ENCODE data around the gene MBTD1. TPM values are rescaled to one million over a fixed set of nuclear protein-coding genes. Genes with fewer than 3 reads are reported as not detected.
"Not testable (repeated sequence)": the region's sequence is repeated elsewhere in the genome, so short reads cannot be mapped to it uniquely, and the experiment has no call there.

Gene MBTD1
- polyA plus RNA-seq, 3 donors, result 50.8 to 55.9 (median 51.2) TPM

DNA sequence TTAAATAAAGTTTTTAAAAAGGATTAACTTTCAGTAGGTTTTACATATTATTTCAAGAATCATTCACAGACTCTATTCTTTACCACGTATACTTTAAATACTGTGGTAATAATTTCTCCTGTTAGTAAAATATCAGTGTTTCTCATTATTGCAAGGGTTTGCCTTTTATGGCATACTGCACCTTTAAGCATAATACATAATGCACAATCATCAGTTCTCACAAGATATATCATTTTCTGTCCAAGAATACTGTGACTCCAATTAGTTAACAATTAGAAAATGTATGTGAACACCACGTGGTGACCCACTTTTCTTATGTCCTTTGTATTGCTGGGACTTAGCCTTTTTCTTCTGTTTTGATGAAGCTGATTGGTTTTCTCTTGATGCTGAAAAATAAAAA lies 68.0 kb downstream of the MBTD1 start:
- no peak for DNase-seq (ENCODE audit: low read depth in 3 of 3, low spot score in 2 of 3)

DNA sequence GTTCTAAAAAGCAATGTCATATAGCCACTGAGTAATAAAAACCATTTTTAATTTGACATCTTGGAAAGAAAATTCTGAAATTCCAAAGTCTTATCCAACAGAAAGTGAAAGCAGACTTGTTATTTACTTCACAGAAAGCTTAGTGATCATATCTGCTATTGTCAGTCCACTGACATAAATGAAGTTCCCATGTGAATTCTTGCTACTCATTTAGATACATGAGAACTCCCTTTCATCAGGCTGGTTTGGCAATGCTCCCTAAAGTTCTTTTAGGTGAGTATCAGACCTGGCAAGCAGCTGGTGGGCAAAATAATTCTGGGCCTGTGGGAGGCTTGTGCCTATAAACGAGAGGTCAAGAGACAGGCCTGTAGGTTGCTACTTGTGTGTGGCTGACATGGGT lies 70.2 kb downstream of the MBTD1 start:
- DNase-seq (ENCODE audit: low read depth in 3 of 3, low spot score in 2 of 3), result no peak

DNA sequence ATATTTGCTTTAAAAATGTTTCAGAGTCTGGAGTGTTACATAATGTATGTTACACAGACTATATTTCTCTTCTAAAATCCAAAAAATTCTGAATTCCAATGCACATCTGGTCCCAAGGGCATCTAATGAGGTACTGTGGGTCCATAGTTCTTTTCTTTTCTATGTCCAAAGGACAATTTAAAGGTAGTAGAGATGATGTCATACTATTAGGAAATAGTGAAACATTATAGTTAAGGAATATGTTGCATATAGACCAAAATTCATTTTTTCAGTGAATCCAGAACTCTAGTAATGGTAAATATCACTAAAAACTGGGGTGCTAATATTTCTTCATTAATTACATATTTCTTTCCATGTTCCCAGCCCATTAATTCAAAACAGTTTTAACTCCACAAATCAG lies 70.7 kb downstream of the MBTD1 start:
- no peak for DNase-seq (ENCODE audit: low read depth in 3 of 3, low spot score in 2 of 3)

DNA sequence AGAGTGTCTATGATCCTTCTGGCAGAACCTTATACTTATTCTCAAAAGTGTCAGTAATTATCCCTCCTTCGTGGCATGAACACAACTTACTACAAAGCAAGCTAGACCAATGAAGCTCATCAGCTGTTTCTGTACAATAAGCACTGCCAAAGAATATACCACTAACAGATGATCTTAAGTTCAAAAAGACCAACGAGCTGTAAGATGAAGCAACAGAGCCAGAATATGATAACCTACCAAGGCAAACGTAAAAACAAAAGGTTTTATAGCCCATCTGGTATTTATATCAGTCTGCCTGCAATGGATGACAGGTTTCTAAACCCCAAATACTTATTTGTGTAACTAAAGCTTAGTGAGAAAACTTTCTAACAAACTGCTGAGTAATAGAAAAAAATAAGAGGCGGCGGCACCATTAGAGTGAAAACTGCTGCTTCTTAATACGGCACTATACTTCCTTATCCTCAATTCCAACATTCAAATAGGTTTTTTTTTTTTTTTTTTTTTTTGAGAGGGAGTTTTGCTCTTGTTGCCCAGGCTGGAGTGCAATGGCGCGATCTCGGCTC lies 71.5 kb downstream of the MBTD1 start:
- DNase-seq (ENCODE audit: low read depth in 3 of 3, low spot score in 2 of 3), result no peak

DNA sequence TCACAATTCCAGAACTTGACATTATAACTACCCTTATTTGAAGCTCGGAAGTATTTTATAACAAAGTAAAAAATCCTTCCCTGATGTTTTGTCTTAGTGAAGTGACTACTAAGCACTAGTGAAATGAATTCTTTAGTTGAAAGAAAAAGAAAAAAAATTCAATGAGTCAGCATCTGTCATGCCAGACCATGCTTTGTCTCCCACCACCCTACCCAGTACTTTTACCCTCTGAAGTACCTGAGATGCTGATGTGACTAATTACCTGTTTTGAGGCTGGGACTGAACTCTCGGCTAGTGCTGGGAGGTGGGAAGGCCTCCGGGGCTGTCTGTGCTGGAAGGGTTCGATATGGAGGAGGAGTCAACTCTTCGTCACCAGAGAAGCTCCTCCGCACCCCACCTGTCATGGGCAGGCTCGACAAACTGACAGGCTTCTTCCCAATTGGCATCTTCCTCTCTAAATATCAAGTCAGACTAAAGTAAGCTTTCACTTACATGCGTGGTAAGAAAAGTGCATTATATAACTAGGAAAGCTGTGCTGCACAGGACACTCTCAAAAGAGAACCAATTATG lies 74.0 kb downstream of the MBTD1 start:
- no peak for DNase-seq (ENCODE audit: low read depth in 3 of 3, low spot score in 2 of 3)

DNA sequence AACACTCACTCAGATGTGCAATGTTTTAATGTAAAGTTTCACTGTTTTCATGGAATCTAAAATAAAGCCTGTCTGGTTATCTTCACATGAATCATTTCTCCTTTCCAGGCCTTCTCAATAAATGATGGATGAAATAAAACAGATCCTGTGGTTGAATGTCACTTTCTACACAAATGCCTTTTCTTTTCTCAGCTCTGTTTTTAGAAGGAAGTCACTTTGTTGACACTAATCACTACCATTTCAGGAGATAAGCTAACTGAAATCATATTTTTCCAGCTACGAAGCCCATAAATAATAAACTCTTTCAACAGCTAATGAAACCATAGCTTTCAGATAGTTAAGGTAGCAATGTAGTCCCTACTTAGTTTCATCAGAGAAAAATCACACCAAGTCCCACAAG lies 75.7 kb downstream of the MBTD1 start:
- no peak for DNase-seq (ENCODE audit: low read depth in 3 of 3, low spot score in 2 of 3)

DNA sequence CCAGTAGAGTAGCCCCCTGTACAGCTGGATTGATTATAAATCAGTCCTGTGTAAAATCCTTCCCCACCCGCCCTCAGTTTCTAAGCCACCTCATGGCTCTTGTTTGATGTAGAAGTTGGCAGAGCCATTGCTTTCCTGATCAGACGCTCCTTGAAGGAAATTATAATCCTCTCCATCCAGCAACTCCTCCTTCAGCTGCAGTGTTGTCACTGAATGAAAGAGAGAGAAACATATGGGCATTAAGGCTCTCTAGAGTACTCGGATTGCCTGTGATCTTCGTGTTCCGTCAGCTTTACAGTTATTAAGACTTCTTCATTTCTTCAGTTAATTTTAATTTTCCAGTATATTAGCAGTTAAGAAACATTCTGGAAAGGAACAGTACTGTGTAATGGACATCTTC lies 79.4 kb downstream of the MBTD1 start:
- no peak for DNase-seq (ENCODE audit: low read depth in 3 of 3, low spot score in 2 of 3)

DNA sequence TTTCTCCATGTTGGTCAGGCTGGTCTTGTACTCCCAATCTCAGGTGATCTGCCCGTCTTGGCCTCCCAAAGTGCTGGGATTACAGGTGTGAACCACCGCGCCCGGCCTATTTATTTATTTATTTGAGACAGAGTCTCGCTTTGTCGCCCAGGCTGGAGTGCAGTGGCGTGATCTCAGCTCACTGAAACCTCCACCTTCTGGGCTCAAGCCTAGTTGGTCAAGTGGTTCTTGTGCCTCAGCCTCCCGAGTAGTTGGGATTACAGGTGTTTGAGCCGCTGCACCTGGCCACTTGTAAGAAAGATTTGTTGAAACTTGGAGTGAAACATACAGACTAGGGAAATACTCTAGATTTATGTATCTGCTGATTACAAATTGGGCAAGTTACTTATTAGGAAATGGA lies 87.8 kb downstream of the MBTD1 start:
- not testable (repeated sequence) for DNase-seq (ENCODE audit: low read depth in 3 of 3, low spot score in 2 of 3)

DNA sequence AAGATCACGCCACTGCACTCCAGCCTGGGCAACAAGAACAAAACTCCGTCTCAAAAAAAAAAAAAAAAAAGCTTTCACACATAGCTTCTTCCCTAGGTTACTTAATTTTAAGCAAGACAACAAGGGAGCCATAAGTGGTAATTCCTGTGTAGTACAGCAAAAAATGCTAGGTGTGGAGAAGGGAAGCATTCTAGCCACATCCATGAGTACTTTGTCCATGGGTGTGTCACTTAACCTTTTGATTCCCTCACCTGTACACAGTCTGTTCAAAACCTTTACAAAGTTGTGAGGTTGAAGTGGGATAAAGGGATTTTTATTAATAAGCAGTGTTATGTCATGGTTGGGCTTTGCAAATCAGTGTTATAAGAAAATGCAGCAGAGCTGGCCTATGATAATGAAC lies 89.1 kb downstream of the MBTD1 start:
- no peak for DNase-seq (ENCODE audit: low read depth in 3 of 3, low spot score in 2 of 3)

DNA sequence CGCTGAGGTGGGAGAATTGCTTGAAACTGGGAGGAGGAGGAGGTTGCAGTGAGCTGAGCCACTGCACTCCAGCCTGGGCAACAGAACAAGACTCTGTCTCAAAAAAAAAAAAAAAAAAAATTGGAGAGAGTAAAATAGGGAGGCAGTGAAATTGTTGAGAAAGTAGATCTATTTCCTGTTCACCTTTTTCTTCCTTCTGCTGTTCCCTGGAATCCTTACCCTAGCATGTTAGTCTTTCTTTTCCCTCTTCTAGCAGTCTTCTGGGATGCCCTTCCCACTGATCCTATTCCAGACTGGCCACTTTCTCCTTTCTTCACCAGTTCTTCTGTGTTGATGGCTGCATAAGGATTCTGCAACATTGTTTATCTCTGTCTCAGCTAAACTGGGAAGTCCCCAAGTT lies 90.5 kb downstream of the MBTD1 start:
- DNase-seq (ENCODE audit: low read depth in 3 of 3, low spot score in 2 of 3), result no peak

DNA sequence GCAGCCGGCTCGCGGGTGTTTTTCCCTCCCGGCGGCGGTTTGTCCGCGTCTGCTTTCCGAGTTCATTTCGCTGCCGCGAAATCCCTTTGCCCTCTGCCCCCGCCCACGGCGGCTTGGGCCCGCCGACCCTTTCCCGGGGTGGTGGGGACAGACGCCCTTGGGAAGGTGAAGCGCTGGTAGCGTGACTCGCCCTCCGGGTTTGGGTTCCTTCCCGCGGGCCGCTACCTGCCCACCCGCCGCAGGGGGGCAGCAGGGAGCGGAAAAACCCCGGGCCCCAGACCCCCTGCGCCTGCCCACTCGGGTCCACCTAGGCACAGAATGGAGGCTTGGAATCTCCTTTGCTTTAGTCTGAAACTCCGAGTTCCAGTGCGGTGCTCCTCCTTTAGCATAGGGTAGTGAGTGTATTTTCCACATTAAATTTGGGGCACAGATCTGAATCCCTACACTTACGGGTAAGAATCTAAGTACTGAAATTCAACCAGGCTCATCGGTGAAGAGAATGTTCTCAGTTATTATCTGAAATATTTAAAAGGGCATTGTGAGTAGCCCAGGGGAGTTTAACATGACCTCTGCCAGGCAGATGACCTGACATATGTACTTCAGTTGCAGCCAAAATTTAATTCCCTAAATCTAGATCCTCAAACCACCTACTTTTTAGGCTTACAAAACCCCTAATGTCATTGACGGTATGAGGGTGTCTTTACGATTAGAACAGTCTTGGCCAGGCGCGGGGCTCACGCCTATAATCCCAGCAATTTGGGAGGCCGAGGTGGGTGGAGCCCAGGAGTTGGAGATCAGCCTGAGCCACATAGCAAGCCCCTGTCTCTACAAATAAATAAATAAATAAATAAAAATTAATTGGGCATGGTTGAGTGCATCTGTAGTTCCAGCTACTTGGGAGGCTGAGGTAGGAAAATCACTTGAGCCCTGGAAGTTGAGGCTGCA lies 92.6 kb downstream of the MBTD1 start:
- DNase-seq (ENCODE audit: low read depth in 3 of 3, low spot score in 2 of 3), result no peak

DNA sequence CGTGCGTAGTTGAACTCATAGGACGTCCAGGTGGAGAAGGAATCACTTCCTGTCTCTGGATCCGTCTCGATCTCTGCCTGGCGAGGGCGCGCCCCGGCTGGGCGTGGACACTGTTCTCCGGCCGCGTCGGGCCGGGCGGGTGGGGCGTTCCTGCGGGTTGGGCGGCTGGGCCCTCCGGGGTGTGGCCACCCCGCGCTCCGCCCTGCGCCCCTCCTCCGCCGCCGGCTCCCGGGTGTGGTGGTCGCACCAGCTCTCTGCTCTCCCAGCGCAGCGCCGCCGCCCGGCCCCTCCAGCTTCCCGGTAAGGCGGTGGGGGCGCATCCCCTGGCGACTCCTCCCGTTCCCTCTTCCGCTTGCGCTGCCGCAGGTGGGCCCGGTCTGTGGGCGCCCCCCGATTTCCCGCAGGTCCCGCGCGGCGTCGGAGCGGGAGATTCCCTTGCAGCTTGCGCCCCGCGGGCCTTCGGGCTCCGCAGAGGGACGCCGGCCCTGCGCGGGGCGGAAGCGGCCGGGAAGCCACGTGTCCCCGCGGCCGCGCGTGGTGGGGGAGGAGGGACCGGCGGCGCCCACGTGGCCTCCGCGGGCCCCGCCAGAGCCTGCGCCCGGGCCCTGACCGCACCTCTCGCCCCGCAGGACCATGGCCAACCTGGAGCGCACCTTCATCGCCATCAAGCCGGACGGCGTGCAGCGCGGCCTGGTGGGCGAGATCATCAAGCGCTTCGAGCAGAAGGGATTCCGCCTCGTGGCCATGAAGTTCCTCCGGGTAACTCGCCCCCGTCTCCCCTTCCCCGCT lies 93.5 kb downstream of the MBTD1 start, which contains the start of gene NME2:
Gene NME2 (plus strand): TSS at position 214 of the 789 bp plus-strand sequence. CDS start 420 bp downstream, at position 634.
- DNase-seq (ENCODE audit: low read depth in 3 of 3, low spot score in 2 of 3), result peak in 1 of 3 donors; percentile 69

DNA sequence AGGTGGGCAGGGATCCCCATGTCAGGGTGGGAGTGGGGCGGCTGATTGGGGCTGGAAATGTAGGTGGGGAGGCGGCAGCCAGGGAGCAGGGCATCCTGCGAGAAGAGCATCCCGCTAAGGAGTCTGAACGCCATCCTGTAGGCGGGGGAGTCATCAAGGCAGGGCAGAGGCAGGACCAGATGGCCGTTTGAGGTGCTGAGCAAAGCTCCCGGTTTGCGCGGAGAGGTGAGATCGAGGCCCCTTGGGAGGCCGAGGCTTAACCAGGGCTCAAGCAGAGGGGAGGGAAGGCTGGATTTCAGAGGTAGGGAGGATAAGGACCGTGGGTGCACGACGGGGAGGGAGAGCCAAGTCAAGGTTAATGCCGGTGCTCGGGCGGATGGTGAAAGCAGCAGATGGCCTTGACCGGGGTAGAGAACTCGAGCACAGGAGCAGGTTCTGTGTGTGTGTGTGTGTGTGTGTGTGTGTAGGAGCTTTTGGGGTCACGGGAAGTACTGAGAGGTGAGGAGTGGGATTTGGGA lies 94.1 kb downstream of the MBTD1 start:
- no peak for DNase-seq (ENCODE audit: low read depth in 3 of 3, low spot score in 2 of 3)

DNA sequence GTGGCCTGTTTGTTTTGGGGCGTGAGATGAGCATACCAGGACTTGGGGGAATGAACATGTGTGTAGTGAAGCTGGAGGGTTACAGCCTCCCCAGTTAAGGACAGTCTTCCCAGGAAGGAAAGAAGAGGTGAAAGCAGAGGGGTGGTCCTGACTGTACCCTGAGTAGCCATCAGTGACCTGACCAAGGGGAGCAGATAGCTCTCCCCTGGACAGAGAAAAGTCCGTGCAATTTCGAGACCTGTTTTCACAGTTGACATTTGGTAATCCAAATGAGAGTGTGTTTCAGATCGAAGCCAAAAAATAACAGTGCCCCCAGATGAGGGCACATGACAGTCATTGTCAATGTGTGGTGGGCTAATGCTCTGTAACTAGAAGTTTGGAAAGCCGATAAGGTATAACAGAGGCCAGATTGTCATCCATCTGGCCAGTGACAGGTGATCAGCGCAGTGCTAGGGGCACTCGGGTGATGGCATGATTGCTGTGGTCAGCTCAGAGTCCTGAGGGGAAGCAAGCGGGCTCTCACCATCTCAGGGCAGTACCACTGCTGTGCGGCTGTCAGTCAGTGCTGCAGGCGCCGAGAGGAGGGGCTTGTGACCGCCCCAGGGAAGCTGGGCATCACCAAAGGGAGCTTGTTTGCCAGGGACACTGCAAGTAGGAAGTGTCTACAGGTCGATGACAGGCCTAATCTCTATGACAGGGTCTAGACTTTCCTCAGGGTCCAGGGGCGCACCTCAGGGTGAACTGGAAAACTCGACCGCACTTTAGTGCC lies 94.8 kb downstream of the MBTD1 start:
- DNase-seq (ENCODE audit: low read depth in 3 of 3, low spot score in 2 of 3), result no peak

DNA sequence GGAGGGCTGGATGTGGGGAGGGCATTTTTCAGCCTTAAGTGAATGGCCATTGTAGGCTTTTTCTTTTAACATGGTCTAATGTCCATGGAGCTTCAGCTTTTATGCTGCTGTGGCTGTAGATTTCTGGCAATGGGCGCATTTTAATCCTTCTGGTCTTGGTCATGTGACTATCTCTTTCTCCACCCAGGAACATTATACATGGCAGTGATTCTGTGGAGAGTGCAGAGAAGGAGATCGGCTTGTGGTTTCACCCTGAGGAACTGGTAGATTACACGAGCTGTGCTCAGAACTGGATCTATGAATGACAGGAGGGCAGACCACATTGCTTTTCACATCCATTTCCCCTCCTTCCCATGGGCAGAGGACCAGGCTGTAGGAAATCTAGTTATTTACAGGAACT lies 98.3 kb downstream of the MBTD1 start:
- no peak for DNase-seq (ENCODE audit: low read depth in 3 of 3, low spot score in 2 of 3)

DNA sequence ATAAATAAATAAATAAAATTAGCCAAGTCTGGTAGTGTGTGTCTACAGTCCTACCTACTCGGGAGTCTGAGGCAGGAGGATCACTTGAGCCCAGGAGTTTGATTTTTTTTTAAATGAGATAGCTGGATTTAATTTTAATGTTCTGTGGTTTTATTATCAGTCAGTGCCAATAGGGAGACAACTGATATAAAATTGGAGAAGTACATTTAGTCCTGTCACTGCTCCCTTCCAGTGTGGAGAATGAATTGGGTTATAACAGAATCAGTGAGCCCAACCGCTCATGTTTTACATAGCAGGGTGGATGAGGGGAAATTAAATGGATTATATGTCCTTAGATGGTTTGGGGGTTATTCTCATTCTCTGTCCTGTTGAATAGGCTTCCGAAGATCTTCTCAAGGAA lies 100.2 kb downstream of the MBTD1 start:
- no peak for DNase-seq (ENCODE audit: low read depth in 3 of 3, low spot score in 2 of 3)

DNA sequence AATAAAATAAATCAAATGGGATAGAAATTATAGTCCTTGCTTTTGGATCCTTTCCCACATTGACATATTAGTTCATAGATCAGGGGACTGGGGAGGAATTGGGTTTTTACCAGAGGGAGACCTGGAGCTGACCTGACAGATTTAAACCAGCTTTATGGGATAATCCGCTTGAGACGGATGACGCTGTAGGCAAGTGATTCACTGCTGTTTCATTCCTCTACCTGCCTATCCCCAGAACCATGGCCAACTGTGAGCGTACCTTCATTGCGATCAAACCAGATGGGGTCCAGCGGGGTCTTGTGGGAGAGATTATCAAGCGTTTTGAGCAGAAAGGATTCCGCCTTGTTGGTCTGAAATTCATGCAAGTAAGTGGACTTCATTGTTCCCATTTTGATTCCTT lies 104.4 kb downstream of the MBTD1 start:
- DNase-seq (ENCODE audit: low read depth in 3 of 3, low spot score in 2 of 3), result no peak

DNA sequence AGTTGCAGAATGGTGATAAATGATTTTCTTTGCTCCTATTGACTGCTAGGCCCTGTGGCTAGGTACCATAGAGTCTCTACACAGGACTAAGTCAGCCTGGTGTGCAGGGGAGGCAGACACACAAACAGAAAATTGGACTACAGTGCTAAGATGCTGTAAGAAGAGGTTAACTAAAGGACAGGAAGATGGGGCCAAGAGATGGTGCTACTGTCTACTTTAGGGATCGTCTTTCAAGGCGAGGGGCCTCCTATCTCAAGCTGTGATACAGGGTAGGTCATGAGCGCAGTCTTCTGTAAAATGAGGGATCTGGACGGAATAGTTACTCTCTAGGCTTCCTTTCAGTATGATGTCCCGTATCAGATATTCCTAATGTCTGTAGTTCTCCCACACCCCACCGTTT lies 105.7 kb downstream of the MBTD1 start:
- no peak for DNase-seq (ENCODE audit: low read depth in 3 of 3, low spot score in 2 of 3)

DNA sequence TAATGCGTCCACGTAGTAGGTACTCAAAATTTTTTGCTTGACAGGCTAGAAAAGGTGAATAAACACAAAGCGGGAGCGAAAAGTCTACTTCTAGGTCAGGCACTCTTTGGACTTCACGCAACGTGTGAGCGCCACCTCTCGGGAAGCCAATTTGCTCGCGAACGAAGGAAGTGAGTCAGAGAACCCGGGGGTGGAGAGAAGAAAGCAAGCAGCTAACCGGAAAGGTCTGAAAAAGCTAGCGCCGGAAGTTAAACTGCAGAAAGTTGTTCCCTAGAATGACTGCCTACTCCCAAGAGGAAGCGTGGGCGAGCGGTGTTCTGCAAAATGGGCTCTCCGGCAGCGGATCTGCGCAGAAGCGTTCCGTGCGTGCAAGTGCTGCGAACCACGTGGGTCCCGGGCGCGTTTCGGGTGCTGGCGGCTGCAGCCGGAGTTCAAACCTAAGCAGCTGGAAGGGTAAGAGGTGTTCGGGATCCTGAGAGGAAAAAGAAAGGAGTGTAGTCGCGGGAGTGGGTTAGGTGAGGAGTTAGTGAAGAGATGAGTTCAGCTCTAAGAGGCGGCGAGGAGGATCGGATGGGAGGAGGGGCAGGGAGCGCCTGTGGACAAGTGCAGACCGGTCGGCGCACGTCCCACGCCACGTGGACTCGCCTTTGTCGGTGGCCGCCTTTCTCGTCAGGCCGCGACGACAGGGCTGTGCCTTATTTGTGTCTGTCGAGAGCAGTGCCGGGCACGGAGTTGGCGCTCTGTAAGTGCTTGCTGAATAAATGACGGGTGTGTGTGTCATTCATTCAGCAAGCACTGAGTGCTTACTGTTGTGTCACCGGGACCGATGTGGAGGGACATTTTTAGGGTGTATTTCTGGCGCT lies 106.4 kb downstream of the MBTD1 start, which contains the start of gene NME1:
Gene NME1 (plus strand): TSS at position 350 of the 863 bp plus-strand sequence. CDS start 2,096 bp downstream, outside the sequence.
- peak; percentile 97 to 99 (median 98) for DNase-seq (ENCODE audit: low read depth in 3 of 3, low spot score in 2 of 3)

Data from right renal cortex interstitium (tissue), 3 donors.